Activated naive CD4-positive, alpha-beta T cell (primary cell): ENCODE results near the gene KAT7.
A peak's percentile ranks its signal among the peaks of the same experiment; 100 is the strongest.

ENCODE experiments used
- DNase-seq, 4 experiments: peaks; one replicate each; lab custom pipeline; 2025; lab: John Stamatoyannopoulos, UW

KAT7 gene

GRCh38 chr17:49872754-49873377 lies 84.4 kb downstream of the KAT7 start:
- DNase-seq = peak in 1 of 4 experiments; percentile 2

- DNase-seq = no peak
These were observed 85.0 kb downstream of the KAT7 start for GRCh38 chr17:49873466-49873865.

GRCh38 chr17:49873926-49874325 lies 85.4 kb downstream of the KAT7 start:
- DNase-seq = no peak

- DNase-seq = no peak
These were observed 86.4 kb downstream of the KAT7 start for GRCh38 chr17:49874911-49875310.

- DNase-seq = no peak
These were observed 87.2 kb downstream of the KAT7 start for GRCh38 chr17:49875685-49876084.

- no peak for DNase-seq
These were observed 90.7 kb downstream of the KAT7 start for GRCh38 chr17:49878931-49879904.

GRCh38 chr17:49880291-49881053 lies 92.0 kb downstream of the KAT7 start:
- DNase-seq = peak; percentile 30 to 64 (median 46)

- no peak for DNase-seq
These were observed 92.5 kb downstream of the KAT7 start for GRCh38 chr17:49881054-49881402.

- DNase-seq = no peak
These were observed 94.0 kb downstream of the KAT7 start for GRCh38 chr17:49882434-49882833.
